Neural progenitor cell (in vitro differentiated cells): Measurements from ENCODE around the gene TBC1D14. TPM values are rescaled to one million over a fixed set of nuclear protein-coding genes. Genes with fewer than 3 reads are reported as not detected.

Experiments used
- DNase-seq: peaks from one replicate; pipeline ENCODE4 v3.0.0-alpha.2; 2016; ENCODE audit warnings: low spot score
- H2AFZ ChIP-seq: fragments of 200-600 bp; sonication (generic); replicated peaks from 2 replicates; pipeline ENCODE4 v1.6.1; 2016; ENCODE audit warnings: antibody characterized with exemption
- H3F3A ChIP-seq: fragments of 200-600 bp; sonication (generic); 2 replicates; pipeline ENCODE4 v1.6.1; 2016; ENCODE audit warnings: antibody characterized with exemption, low read depth
- H3K27ac ChIP-seq: fragments of 200-600 bp; sonication (generic); 2 replicates; pipeline ENCODE4 v1.5.1; 2016; ENCODE audit warnings: mild to moderate bottlenecking
- H3K27me3 ChIP-seq: fragments of 200-600 bp; sonication (generic); 2 replicates; pipeline ENCODE4 v1.6.1; 2016; ENCODE audit warnings: mild to moderate bottlenecking, moderate library complexity
- H3K36me3 ChIP-seq: fragments of 200-600 bp; sonication (generic); 2 replicates; pipeline ENCODE4 v1.5.1; 2016
- H3K4me1 ChIP-seq: fragments of 200-600 bp; sonication (generic); 2 replicates; pipeline ENCODE4 v1.6.1; 2016; ENCODE audit warnings: mixed run types
- H3K4me2 ChIP-seq: fragments of 200-600 bp; sonication (generic); 2 replicates; pipeline ENCODE4 v1.6.1; 2016
- H3K4me3 ChIP-seq: fragments of 200-600 bp; sonication (generic); 2 replicates; pipeline ENCODE4 v1.5.1; 2016
- H3K79me2 ChIP-seq: fragments of 200-600 bp; sonication (generic); 2 replicates; pipeline ENCODE4 v1.6.1; 2016; ENCODE audit warnings: low read depth
- H3K9ac ChIP-seq: fragments of 200-600 bp; sonication (generic); 2 replicates; pipeline ENCODE4 v1.6.1; 2016
- H3K9me3 ChIP-seq: fragments of 200-600 bp; sonication (generic); 2 replicates; pipeline ENCODE4 v1.5.1; 2016; ENCODE audit warnings: low read depth
- H4K20me1 ChIP-seq: fragments of 200-600 bp; sonication (generic); 2 replicates; pipeline ENCODE4 v1.6.1; 2016; ENCODE audit warnings: low read depth
- H3K27ac Mint-ChIP-seq: 3 replicates; pipeline ENCODE4 v1.8.0; 2021; ENCODE audit warnings: mixed read lengths
- H3K27me3 Mint-ChIP-seq: 2 replicates; pipeline ENCODE4 v1.8.0; 2022; ENCODE audit warnings: low read depth, mild to moderate bottlenecking, inconsistent platforms, moderate library complexity, mixed read lengths; ENCODE audit not compliant: insufficient read depth
- H3K36me3 Mint-ChIP-seq: 3 replicates; pipeline ENCODE4 v1.8.0; 2021; ENCODE audit warnings: mixed read lengths
- H3K4me1 Mint-ChIP-seq: 3 replicates; pipeline ENCODE4 v1.8.0; 2021; ENCODE audit warnings: mixed read lengths
- H3K4me3 Mint-ChIP-seq: 3 replicates; pipeline ENCODE4 v1.8.0; 2021; ENCODE audit warnings: mild to moderate bottlenecking, moderate library complexity, mixed read lengths
- H3K9me3 Mint-ChIP-seq: 3 replicates; pipeline ENCODE4 v1.8.0; 2020; ENCODE audit warnings: mixed read lengths
- EZH2 ChIP-seq: fragments of 200-600 bp; sonication (generic); IDR thresholded peaks from 2 replicates; pipeline ENCODE4 v1.6.1; 2017; ENCODE audit warnings: antibody characterized with exemption, mild to moderate bottlenecking, moderate library complexity
- EZH2phosphoT487 ChIP-seq: fragments of 200-600 bp; sonication (generic); IDR thresholded peaks from 2 replicates; pipeline ENCODE4 v1.6.1; 2017; ENCODE audit warnings: antibody characterized with exemption
- total RNA-seq: library from RNA; depleted of rRNA; stranded (reverse); fragments of >200 nt; gene quantifications from 2 replicates; pipeline ENCODE4 v1.2.3, GENCODE V29; 2015; ENCODE audit warnings: low replicate concordance
- TF ChIP-seq, protein P1 (sequence below): fragments of 200-600 bp; sonication (generic); IDR thresholded peaks from 2 replicates; pipeline ENCODE4 v1.5.1; 2017; ENCODE audit warnings: antibody characterized with exemption, mild to moderate bottlenecking

The TBC1D14 gene
- total RNA-seq, 1 donor from 2014 or later: 47.9 TPM

DNA sequence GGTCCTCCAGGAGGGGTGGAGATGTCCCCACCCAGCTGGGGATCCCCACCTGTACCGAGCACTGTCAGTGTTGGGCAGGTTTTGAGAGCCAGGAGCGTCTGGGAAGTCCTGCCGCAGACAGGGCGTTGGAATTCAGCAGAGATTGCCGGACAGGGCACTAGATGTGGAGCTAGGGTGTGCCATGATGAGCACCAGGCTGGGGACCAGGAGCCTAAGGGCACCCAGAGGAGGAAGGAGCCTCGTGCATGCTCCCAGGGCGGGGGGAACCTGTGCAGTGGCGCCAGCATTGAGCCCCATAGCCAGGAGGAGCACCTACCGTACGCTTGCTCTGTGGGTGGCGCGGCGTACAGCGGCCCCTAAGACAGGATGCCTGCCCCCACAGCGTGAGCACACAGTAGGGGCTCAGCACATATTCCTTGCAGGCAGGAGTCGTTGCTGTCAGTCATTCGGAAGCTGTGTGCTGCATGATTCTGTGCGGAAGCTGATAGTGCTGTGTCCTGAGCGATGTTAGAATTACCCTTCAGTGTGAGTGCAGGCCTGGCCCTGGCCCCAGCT, 114.8 kb downstream of the TBC1D14 start:
- H3K27ac Mint-ChIP-seq: no peak overlapping the region
- no peaks in the 10 kb centered on the region for H3K36me3 ChIP-seq
- peaks cover 22% of the 10 kb centered on the region for H3K4me1 Mint-ChIP-seq

DNA sequence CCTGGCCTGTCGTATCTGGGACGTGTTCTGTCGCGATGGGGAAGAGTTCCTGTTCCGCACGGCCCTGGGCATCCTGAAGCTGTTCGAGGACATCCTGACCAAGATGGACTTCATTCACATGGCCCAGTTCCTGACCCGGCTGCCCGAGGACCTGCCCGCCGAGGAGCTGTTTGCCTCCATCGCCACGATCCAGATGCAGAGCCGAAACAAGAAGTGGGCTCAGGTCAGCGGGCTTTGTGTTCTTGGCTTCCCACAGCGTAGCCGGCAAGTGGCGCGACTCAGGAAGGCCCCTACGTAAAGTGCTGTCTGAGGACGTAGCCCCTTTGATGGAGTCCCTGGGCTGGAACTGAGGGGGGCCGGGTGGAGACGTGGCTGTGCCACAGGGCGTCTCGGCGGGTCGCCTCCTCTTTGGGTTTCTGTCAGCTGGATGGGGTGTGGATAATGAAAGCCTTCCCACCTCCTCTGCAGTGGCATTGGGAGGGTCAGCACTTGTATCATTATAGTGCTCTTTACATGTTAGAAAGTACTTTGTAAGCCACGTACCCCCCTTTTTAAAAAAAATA, 115.5 kb downstream of the TBC1D14 start:
- Histone ChIP-seq H3F3A (no peaks in the 10 kb centered on the region), H4K20me1 (peaks cover 19% of the 10 kb centered on the region), H3K27ac (no peak overlapping the region), H3K9ac (no peak overlapping the region), H3K4me3 (no peak overlapping the region), H3K4me2 (no peak overlapping the region), H3K27me3 (no peaks in the 10 kb centered on the region), H3K79me2 (no peaks in the 10 kb centered on the region), H3K4me1 (peaks cover 6% of the 10 kb centered on the region), H3K9me3 (no peaks in the 10 kb centered on the region), H2AFZ (no peak overlapping the region), H3K36me3 (no peaks in the 10 kb centered on the region)
- DNase-seq: no peak
- TF ChIP-seq EZH2phosphoT487 (no peak), EZH2 (no peak)
- TF ChIP-seq, protein P1, sequence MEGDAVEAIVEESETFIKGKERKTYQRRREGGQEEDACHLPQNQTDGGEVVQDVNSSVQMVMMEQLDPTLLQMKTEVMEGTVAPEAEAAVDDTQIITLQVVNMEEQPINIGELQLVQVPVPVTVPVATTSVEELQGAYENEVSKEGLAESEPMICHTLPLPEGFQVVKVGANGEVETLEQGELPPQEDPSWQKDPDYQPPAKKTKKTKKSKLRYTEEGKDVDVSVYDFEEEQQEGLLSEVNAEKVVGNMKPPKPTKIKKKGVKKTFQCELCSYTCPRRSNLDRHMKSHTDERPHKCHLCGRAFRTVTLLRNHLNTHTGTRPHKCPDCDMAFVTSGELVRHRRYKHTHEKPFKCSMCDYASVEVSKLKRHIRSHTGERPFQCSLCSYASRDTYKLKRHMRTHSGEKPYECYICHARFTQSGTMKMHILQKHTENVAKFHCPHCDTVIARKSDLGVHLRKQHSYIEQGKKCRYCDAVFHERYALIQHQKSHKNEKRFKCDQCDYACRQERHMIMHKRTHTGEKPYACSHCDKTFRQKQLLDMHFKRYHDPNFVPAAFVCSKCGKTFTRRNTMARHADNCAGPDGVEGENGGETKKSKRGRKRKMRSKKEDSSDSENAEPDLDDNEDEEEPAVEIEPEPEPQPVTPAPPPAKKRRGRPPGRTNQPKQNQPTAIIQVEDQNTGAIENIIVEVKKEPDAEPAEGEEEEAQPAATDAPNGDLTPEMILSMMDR: no peak
- Mint-ChIP-seq H3K4me3 (no peak overlapping the region), H3K36me3 (peaks cover 26% of the 10 kb centered on the region), H3K27me3 (peaks cover 6% of the 10 kb centered on the region), H3K27ac (no peak overlapping the region), H3K9me3 (no peaks in the 10 kb centered on the region), H3K4me1 (peaks cover 19% of the 10 kb centered on the region)

More for the DNA sequence above, 114.8 kb downstream of the TBC1D14 start:
- Mint-ChIP-seq H3K36me3 (peaks cover 24% of the 10 kb centered on the region), H3K9me3 (no peaks in the 10 kb centered on the region), H3K27me3 (peaks cover 6% of the 10 kb centered on the region), H3K4me3 (no peak overlapping the region)
- H3F3A ChIP-seq: no peaks in the 10 kb centered on the region
- H3K9ac ChIP-seq: no peak overlapping the region
- H3K9me3 ChIP-seq: no peaks in the 10 kb centered on the region
- H3K4me3 ChIP-seq: no peak overlapping the region
- H3K4me2 ChIP-seq: no peak overlapping the region
- peaks cover 8% of the 10 kb centered on the region for H3K4me1 ChIP-seq
- DNase-seq: no peak
- no peaks in the 10 kb centered on the region for H3K27me3 ChIP-seq
- H3K79me2 ChIP-seq: no peaks in the 10 kb centered on the region
- no peak overlapping the region for H2AFZ ChIP-seq
- peaks cover 22% of the 10 kb centered on the region for H4K20me1 ChIP-seq
- no peak overlapping the region for H3K27ac ChIP-seq
- TF ChIP-seq EZH2phosphoT487 (no peak), EZH2 (no peak)
- TF ChIP-seq, protein P1: no peak

DNA sequence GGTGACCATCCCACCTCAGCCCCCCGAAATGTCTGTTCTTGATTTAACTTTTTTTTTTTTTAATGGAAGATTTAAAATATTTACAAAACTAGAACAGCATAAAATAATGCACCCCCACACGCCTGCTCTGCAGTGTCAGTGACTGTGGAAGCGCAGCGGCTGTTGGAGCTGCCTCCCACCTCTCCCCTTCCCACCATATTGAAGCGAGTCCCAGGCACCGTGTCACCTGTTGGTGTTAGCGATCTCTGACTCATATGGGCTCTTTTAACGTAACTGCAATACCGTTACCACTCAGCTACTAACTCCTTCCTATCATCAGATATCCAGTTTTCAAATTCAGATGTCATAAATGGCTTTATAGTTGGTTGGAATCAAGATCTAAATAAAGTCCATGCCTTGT, 116.5 kb downstream of the TBC1D14 start:
- Mint-ChIP-seq H3K9me3 (no peaks in the 10 kb centered on the region), H3K4me3 (no peak overlapping the region), H3K27ac (no peak overlapping the region), H3K4me1 (peaks cover 11% of the 10 kb centered on the region), H3K36me3 (peaks cover 27% of the 10 kb centered on the region), H3K27me3 (peaks cover 5% of the 10 kb centered on the region)
- H3K79me2 ChIP-seq: no peaks in the 10 kb centered on the region
- H3K36me3 ChIP-seq: no peaks in the 10 kb centered on the region
- H3K27ac ChIP-seq: no peak overlapping the region
- TF ChIP-seq, protein P1: no peak
- no peak for TF ChIP-seq EZH2
- TF ChIP-seq EZH2phosphoT487: no peak
- no peaks in the 10 kb centered on the region for H3K9me3 ChIP-seq
- H3F3A ChIP-seq: no peaks in the 10 kb centered on the region
- no peak overlapping the region for H2AFZ ChIP-seq
- no peak overlapping the region for H3K4me2 ChIP-seq
- no peak for DNase-seq
- no peak overlapping the region for H3K9ac ChIP-seq
- no peak overlapping the region for H3K4me3 ChIP-seq
- no peaks in the 10 kb centered on the region for H3K4me1 ChIP-seq
- H4K20me1 ChIP-seq: peaks cover 10% of the 10 kb centered on the region
- H3K27me3 ChIP-seq: no peaks in the 10 kb centered on the region
